ENCODE data around the gene PUSL1.

- no peak for TF ChIP-seq EZH2 (IDR thresholded peaks at IDR 0.05; ENCODE audit: borderline replicate concordance, low read depth, low read length, severe bottlenecking)
- no peak for TF ChIP-seq CTCF (IDR thresholded peaks at IDR 0.05; ENCODE audit: extremely low read depth in 1 of 2, insufficient read depth in 1 of 2, low read depth in 1 of 2, low read length in 2 of 2)
Observed at GRCh38 chr1:1294250-1294890, 14.0 kb upstream of the PUSL1 start.
